ENCODE results near the gene ZNF541.
"Not testable (repeated sequence)": the region's sequence is repeated elsewhere in the genome, so short reads cannot be mapped to it uniquely, and the experiment has no call there.

- not testable (repeated sequence) for TF ChIP-seq ZNF274 (IDR thresholded peaks at IDR 0.05; ENCODE audit: low read depth, low read length); YY1 (IDR thresholded peaks at IDR 0.05; ENCODE audit: insufficient read depth, insufficient read length); SUZ12 (IDR thresholded peaks at IDR 0.05; ENCODE audit: extremely low read depth, insufficient read depth, insufficient read length)
Measured at GRCh38 chr19:47599671-47600245, 26.8 kb upstream of the ZNF541 start.
